DOHH2 (cell line): ENCODE data around the gene TLR6.

Source experiments
- H3F3A ChIP-seq: fragments of 200-600 bp; sonication (generic), shearing (Covaris generic); 2 replicates; pipeline ENCODE4 v1.6.0; 2016; ENCODE audit warnings: antibody characterized with exemption, mild to moderate bottlenecking; ENCODE audit not compliant: control insufficient read depth, insufficient read depth
- H3K27ac ChIP-seq: fragments of 200-600 bp; sonication (generic); 2 replicates; pipeline ENCODE4 v1.5.1; 2014; ENCODE audit warnings: low read depth, mild to moderate bottlenecking, low read length, moderate library complexity
- H3K27me3 ChIP-seq: fragments of 200-600 bp; sonication (generic); 2 replicates; pipeline ENCODE4 v1.6.1; 2014; ENCODE audit warnings: mild to moderate bottlenecking, low read length, mixed read lengths; ENCODE audit not compliant: control insufficient read depth
- H3K36me3 ChIP-seq: fragments of 200-600 bp; sonication (generic); 2 replicates; pipeline ENCODE4 v1.6.1; 2014; ENCODE audit warnings: mild to moderate bottlenecking, low read length, moderate library complexity, mixed read lengths; ENCODE audit not compliant: control insufficient read depth
- H3K4me1 ChIP-seq: fragments of 200-600 bp; sonication (generic); 2 replicates; pipeline ENCODE4 v1.6.1; 2014; ENCODE audit warnings: mild to moderate bottlenecking, low read length, mixed read lengths; ENCODE audit not compliant: control insufficient read depth
- H3K4me2 ChIP-seq: fragments of 200-600 bp; sonication (generic); 2 replicates; pipeline ENCODE4 v1.6.0; 2014; ENCODE audit warnings: mild to moderate bottlenecking, low read length, moderate library complexity
- H3K4me3 ChIP-seq: fragments of 200-600 bp; sonication (generic); 2 replicates; pipeline ENCODE4 v1.5.1; 2014; ENCODE audit warnings: mild to moderate bottlenecking, low read length, mixed read lengths
- H3K79me2 ChIP-seq: fragments of 200-600 bp; sonication (generic); 2 replicates; pipeline ENCODE4 v1.6.1; 2014; ENCODE audit warnings: mild to moderate bottlenecking, low read length, mixed read lengths; ENCODE audit not compliant: control insufficient read depth
- H3K9me2 ChIP-seq: fragments of 200-600 bp; sonication (generic); replicated peaks from 2 replicates; pipeline ENCODE4 v1.6.1; 2014; ENCODE audit warnings: mild to moderate bottlenecking, low read length, mixed read lengths; ENCODE audit not compliant: control insufficient read depth
- H3K9me3 ChIP-seq: fragments of 200-600 bp; sonication (generic); 2 replicates; pipeline ENCODE4 v1.6.1; 2014; ENCODE audit warnings: antibody characterized with exemption, low read length, mixed read lengths; ENCODE audit not compliant: control insufficient read depth, insufficient read depth
- H4K20me1 ChIP-seq: fragments of 200-600 bp; sonication (generic); 2 replicates; pipeline ENCODE4 v1.6.0; 2014; ENCODE audit warnings: low read depth, mild to moderate bottlenecking, antibody characterized with exemption, low read length, moderate library complexity; ENCODE audit not compliant: control insufficient read depth, insufficient read depth
- CTCF ChIP-seq: fragments of 200-600 bp; sonication (generic); IDR thresholded peaks from one replicate; pipeline ENCODE4 v1.5.1; 2014; ENCODE audit warnings: antibody characterized with exemption, mild to moderate bottlenecking, low read depth, low read length; ENCODE audit not compliant: poor library complexity, severe bottlenecking
- EZH2phosphoT487 ChIP-seq: fragments of 200-600 bp; sonication (generic); IDR thresholded peaks from 2 replicates; pipeline ENCODE4 v1.6.1; 2017; ENCODE audit warnings: borderline replicate concordance, mild to moderate bottlenecking, antibody characterized with exemption, low read length, moderate library complexity, mixed read lengths

The TLR6 gene

GRCh38 chr4:38859501-38859900, 2.9 kb upstream of the TLR6 start:
- TF ChIP-seq CTCF: no peak
- no peak for TF ChIP-seq EZH2phosphoT487

GRCh38 chr4:38858097-38858420, 1.4 kb upstream of the TLR6 start:
- Histone ChIP-seq H3K4me2 (peak overlapping the region; percentile 80), H3K79me2 (peaks cover 33% of the 10 kb centered on the region), H3K4me1 (peaks cover 57% of the 10 kb centered on the region), H3K9me2 (no peaks in the 10 kb centered on the region), H3K36me3 (no peaks in the 10 kb centered on the region), H3K9me3 (no peaks in the 10 kb centered on the region), H3K27ac (peak overlapping the region; percentile 87), H3F3A (peaks cover 19% of the 10 kb centered on the region), H3K27me3 (no peaks in the 10 kb centered on the region), H4K20me1 (no peaks in the 10 kb centered on the region), H3K4me3 (peak overlapping the region; percentile 75)
- no peak for TF ChIP-seq EZH2phosphoT487
- TF ChIP-seq CTCF: no peak

More at GRCh38 chr4:38859501-38859900, 2.9 kb upstream of the TLR6 start:
- no peaks in the 10 kb centered on the region for H3K9me2 ChIP-seq
- 0 out of 2 replicates have a peak overlapping the region, but pooled peaks have one; percentile 13 for H3K4me2 ChIP-seq
- no peak overlapping the region for H3K4me3 ChIP-seq
- no peaks in the 10 kb centered on the region for H3K36me3 ChIP-seq
- H4K20me1 ChIP-seq: no peaks in the 10 kb centered on the region
- H3K79me2 ChIP-seq: peaks cover 19% of the 10 kb centered on the region
- peaks cover 45% of the 10 kb centered on the region for H3K4me1 ChIP-seq
- H3F3A ChIP-seq: peaks cover 19% of the 10 kb centered on the region
- H3K27me3 ChIP-seq: no peaks in the 10 kb centered on the region
- no peaks in the 10 kb centered on the region for H3K9me3 ChIP-seq
- H3K27ac ChIP-seq: peak overlapping the region; percentile 33; the same call in 1 of the 2 replicates

- H3K27ac ChIP-seq: peak overlapping the region; percentile 87
- H3K4me3 ChIP-seq: peak overlapping the region; percentile 75
Observed at GRCh38 chr4:38857354-38858096, 908 bp upstream of the TLR6 start.

More at GRCh38 chr4:38857354-38858096, 908 bp upstream of the TLR6 start:
- H3K36me3 ChIP-seq: no peaks in the 10 kb centered on the region
- peaks cover 19% of the 10 kb centered on the region for H3F3A ChIP-seq
- no peaks in the 10 kb centered on the region for H4K20me1 ChIP-seq
- H3K4me1 ChIP-seq: peaks cover 57% of the 10 kb centered on the region
- no peaks in the 10 kb centered on the region for H3K9me3 ChIP-seq
- H3K27me3 ChIP-seq: no peaks in the 10 kb centered on the region
- TF ChIP-seq EZH2phosphoT487: no peak
- TF ChIP-seq CTCF: no peak
- peaks cover 36% of the 10 kb centered on the region for H3K79me2 ChIP-seq
- peak overlapping the region; percentile 80 for H3K4me2 ChIP-seq
- no peaks in the 10 kb centered on the region for H3K9me2 ChIP-seq
